Activated T-helper 2 cell treated with anti-CD3 and anti-CD28 coated beads, Interferon-gamma antibody, Interleukin-2, Interleukin-4, amounts not matched to agents 10 μg/mL and 5 μg/mL and 100 μg/mL, durations not matched to agents 14 hours and 24 hours and 36 hours (primary cell): ENCODE data around the gene DNASE1L2. TPM values are rescaled to one million over a fixed set of nuclear protein-coding genes. Genes with fewer than 3 reads are reported as not detected.
"Not testable (repeated sequence)": the region's sequence is repeated elsewhere in the genome, so short reads cannot be mapped to it uniquely, and the experiment has no call there.

ENCODE experiments used
- DNase-seq: peaks from one replicate; pipeline ENCODE4 v3.0.0; 2021; ENCODE audit warnings: low spot score
- H3K27ac Mint-ChIP-seq: one replicate; pipeline ENCODE4 v1.8.0; 2021; ENCODE audit warnings: mixed read lengths
- H3K27me3 Mint-ChIP-seq: one replicate; pipeline ENCODE4 v1.8.0; 2021; ENCODE audit warnings: low read depth, mixed read lengths
- H3K36me3 Mint-ChIP-seq: one replicate; pipeline ENCODE4 v1.8.0; 2021; ENCODE audit warnings: low read depth, mixed read lengths
- H3K4me1 Mint-ChIP-seq: one replicate; pipeline ENCODE4 v1.8.0; 2021; ENCODE audit warnings: low read depth, mixed read lengths
- H3K4me3 Mint-ChIP-seq: one replicate; pipeline ENCODE4 v1.8.0; 2021; ENCODE audit warnings: low read depth, mild to moderate bottlenecking, moderate library complexity, mixed read lengths
- H3K9me3 Mint-ChIP-seq: one replicate; pipeline ENCODE4 v1.8.0; 2021; ENCODE audit warnings: mixed read lengths
- intact Hi-C: fragments of 100-400 bp; cut with micrococcal nuclease; formaldehyde crosslinking; loops from one replicate; pipeline ENCODE4 v1.15.1; 2023
- total RNA-seq: library from RNA; stranded (reverse); gene quantifications from 2 replicates; pipeline ENCODE4 v1.2.3, GENCODE V29; 2022

The DNASE1L2 gene
- total RNA-seq, 1 donor from 2014 or later: 1.7 TPM

GRCh38 chr16:2233046-2233775 lies 3.0 kb upstream of the DNASE1L2 start:
- Mint-ChIP-seq H3K9me3 (no peaks in the 10 kb centered on the region), H3K4me3 (no peak overlapping the region), H3K36me3 (peaks cover 19% of the 10 kb centered on the region), H3K27me3 (no peaks in the 10 kb centered on the region), H3K27ac (no peak overlapping the region), H3K4me1 (no peaks in the 10 kb centered on the region)
- no peak for DNase-seq
- intact Hi-C loops: no loop called here

- intact Hi-C loops: no loop called here
- Mint-ChIP-seq H3K4me3 (no peak overlapping the region), H3K9me3 (no peaks in the 10 kb centered on the region), H3K4me1 (no peaks in the 10 kb centered on the region), H3K27ac (no peak overlapping the region), H3K36me3 (peaks cover 18% of the 10 kb centered on the region), H3K27me3 (no peaks in the 10 kb centered on the region)
- no peak for DNase-seq
Observed at GRCh38 chr16:2233872-2234812, 2.1 kb upstream of the DNASE1L2 start.

DNA sequence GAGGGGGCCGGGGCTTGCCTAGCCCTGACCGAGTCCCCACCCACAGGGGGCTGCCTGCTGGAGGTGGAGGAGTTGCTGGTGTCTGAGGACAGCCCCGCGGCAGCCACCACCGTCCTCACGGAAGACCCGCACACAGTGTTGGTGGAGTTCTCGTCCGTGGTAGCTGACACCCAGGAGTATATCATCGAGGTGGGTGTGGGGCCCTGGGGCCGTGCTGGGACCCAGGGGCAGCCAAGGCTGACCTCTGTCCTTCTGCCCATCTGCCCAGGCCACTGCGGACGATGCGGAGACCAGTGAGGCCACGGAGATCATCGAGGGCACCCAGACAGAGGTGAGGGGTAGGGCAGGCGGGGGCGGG lies 1.5 kb upstream of the DNASE1L2 start:
- DNase-seq: no peak
- Mint-ChIP-seq H3K36me3 (peaks cover 16% of the 10 kb centered on the region), H3K27ac (no peak overlapping the region), H3K4me1 (no peaks in the 10 kb centered on the region), H3K9me3 (no peaks in the 10 kb centered on the region), H3K4me3 (no peak overlapping the region), H3K27me3 (no peaks in the 10 kb centered on the region)
- intact Hi-C loops: no loop called here

GRCh38 chr16:2235234-2235651 lies 1.0 kb upstream of the DNASE1L2 start:
- H3K4me1 Mint-ChIP-seq: no peaks in the 10 kb centered on the region
- H3K36me3 Mint-ChIP-seq: peaks cover 12% of the 10 kb centered on the region
- no peaks in the 10 kb centered on the region for H3K9me3 Mint-ChIP-seq
- H3K27ac Mint-ChIP-seq: no peak overlapping the region
- intact Hi-C loops: no loop called here
- H3K27me3 Mint-ChIP-seq: no peaks in the 10 kb centered on the region
- no peak overlapping the region for H3K4me3 Mint-ChIP-seq
- no peak for DNase-seq

- Mint-ChIP-seq H3K9me3 (no peaks in the 10 kb centered on the region), H3K4me1 (no peaks in the 10 kb centered on the region), H3K4me3 (no peak overlapping the region), H3K27ac (no peak overlapping the region), H3K27me3 (no peaks in the 10 kb centered on the region), H3K36me3 (peaks cover 11% of the 10 kb centered on the region)
- DNase-seq: no peak
- intact Hi-C loops: no loop called here
Observed at GRCh38 chr16:2235695-2236336, 428 bp upstream of the DNASE1L2 start.

GRCh38 chr16:2237102-2237482 lies 848 bp downstream of the DNASE1L2 start:
- H3K27ac Mint-ChIP-seq: no peak overlapping the region
- no peaks in the 10 kb centered on the region for H3K4me1 Mint-ChIP-seq
- no peaks in the 10 kb centered on the region for H3K9me3 Mint-ChIP-seq
- DNase-seq: no peak
- H3K4me3 Mint-ChIP-seq: no peak overlapping the region
- intact Hi-C loops: no loop called here
- H3K27me3 Mint-ChIP-seq: no peaks in the 10 kb centered on the region
- H3K36me3 Mint-ChIP-seq: peaks cover 11% of the 10 kb centered on the region

GRCh38 chr16:2237493-2238149 lies 1.4 kb downstream of the DNASE1L2 start:
- no peak for DNase-seq
- H3K4me1 Mint-ChIP-seq: no peaks in the 10 kb centered on the region
- H3K27ac Mint-ChIP-seq: no peak overlapping the region
- H3K4me3 Mint-ChIP-seq: no peak overlapping the region
- no peaks in the 10 kb centered on the region for H3K9me3 Mint-ChIP-seq
- H3K27me3 Mint-ChIP-seq: no peaks in the 10 kb centered on the region
- intact Hi-C loops: no loop called here
- H3K36me3 Mint-ChIP-seq: peaks cover 15% of the 10 kb centered on the region

DNA sequence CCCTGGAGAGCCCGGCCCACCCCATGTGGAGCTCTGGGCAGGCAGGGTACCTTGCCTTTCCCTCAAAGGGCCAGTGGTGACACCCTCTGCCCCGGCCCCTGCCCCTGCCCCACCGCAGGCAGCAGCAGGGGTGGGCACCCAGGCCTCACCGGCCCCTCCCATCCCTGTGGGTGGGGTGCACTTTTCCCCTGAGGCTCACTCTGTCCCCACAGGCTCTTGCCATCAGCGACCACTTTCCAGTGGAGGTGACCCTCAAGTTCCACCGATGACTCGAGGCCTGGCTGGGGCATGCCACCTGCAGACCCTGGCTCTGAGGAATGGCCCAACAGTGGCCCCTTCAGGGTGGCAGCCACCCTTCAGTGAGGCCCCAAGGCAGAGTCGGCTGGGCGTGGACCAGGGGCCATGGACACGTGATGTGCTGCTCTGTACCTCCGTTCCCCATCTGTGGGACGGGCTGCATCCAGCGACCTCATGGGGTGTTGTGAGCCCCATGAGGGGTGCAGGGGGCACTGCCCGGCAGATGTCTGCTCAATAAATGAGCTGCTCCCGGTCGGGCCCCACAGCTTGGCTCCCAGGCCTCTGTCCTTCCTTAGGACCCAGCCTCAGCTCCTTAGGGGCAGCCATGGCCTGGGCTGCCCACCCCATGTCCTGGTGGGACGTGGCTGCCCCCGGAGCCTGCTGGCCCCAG lies 2.0 kb downstream of the DNASE1L2 start:
- H3K27me3 Mint-ChIP-seq: no peaks in the 10 kb centered on the region

DNA sequence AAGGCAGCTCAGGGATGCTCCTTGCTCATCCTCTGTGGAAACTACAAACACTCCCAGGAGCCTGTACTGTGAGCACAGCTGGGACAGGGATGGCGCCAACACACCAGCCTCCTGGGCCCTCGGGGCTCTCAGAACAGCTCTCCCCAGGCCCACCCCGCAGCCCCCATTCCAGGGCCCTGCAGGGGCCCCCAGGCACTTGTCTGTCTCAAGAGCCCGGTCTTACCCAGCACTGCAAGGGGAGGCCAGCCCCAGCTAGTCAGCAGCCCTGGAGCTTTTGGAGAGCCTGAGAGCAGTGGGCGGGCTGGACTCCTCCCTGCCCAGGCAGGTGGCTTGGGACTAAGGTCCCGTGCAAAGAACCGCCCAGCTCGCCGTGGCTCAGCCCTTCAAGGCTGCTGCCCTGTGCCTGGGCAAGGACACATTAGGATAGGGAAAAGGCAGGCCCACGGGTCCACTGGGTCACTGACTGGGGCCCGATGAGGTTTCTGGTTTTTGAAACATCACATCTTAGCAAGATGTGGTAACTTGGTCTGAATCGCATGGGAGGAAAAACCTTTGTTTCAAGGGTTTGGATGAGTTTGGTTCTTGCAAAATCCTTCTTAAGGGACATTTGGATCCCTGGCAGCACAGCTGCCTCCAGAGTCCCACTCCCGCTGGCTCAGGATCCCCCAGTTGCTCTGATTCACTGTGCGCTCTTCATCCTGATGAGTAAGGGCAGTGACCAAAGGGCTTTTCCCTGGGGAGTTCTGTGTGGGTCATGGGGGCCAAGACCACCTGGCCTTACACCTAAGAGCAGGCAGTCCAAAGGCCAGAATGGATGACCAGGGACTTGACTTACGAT lies 2.8 kb downstream of the DNASE1L2 start:
- no peak overlapping the region for H3K4me3 Mint-ChIP-seq
- peaks cover 15% of the 10 kb centered on the region for H3K36me3 Mint-ChIP-seq
- intact Hi-C loops: no loop called here
- H3K27ac Mint-ChIP-seq: no peak overlapping the region
- H3K27me3 Mint-ChIP-seq: no peaks in the 10 kb centered on the region
- H3K9me3 Mint-ChIP-seq: no peaks in the 10 kb centered on the region
- no peaks in the 10 kb centered on the region for H3K4me1 Mint-ChIP-seq
- DNase-seq: no peak

More for the DNA sequence above, 2.0 kb downstream of the DNASE1L2 start:
- H3K36me3 Mint-ChIP-seq: peaks cover 15% of the 10 kb centered on the region
- no peak overlapping the region for H3K27ac Mint-ChIP-seq
- H3K4me1 Mint-ChIP-seq: no peaks in the 10 kb centered on the region
- intact Hi-C loops: no loop called here
- DNase-seq: no peak
- no peak overlapping the region for H3K4me3 Mint-ChIP-seq
- H3K9me3 Mint-ChIP-seq: no peaks in the 10 kb centered on the region

DNA sequence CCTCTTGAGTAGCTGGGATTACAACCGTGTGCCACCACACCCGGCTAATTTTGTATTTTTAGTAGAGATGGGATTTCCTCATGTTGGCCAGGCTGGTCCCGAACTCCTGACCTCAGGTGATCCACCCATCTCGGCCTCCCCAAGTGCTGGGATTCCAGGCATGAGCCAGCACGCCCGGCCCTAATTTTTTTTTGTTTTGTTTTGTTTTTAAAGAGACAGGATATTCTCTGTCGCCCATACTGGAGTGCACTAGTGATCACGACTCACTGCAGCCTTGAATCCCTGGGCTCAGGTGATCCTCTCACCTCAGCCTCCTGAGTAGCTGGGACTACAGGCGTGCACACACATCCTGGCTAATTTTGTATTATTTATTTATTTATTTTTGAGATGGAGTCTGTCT lies 4.1 kb downstream of the DNASE1L2 start:
- H3K27me3 Mint-ChIP-seq, DNase-seq, H3K9me3 Mint-ChIP-seq, intact Hi-C loops, H3K4me1 Mint-ChIP-seq, H3K4me3 Mint-ChIP-seq, H3K27ac Mint-ChIP-seq: not testable (repeated sequence)
- peaks cover 10% of the 10 kb centered on the region for H3K36me3 Mint-ChIP-seq

GRCh38 chr16:2242598-2242997 lies 6.4 kb downstream of the DNASE1L2 start:
- intact Hi-C loops: no loop called here
- H3K27ac Mint-ChIP-seq: no peak overlapping the region
- peaks cover 15% of the 10 kb centered on the region for H3K36me3 Mint-ChIP-seq
- no peaks in the 10 kb centered on the region for H3K27me3 Mint-ChIP-seq
- H3K4me1 Mint-ChIP-seq: no peaks in the 10 kb centered on the region
- H3K4me3 Mint-ChIP-seq: no peak overlapping the region
- H3K9me3 Mint-ChIP-seq: no peaks in the 10 kb centered on the region
- DNase-seq: no peak
